ENCODE measurements around the gene GMPS.

- no peak for TF ChIP-seq POLR2AphosphoS5 (IDR thresholded peaks at IDR 0.05)
- TF ChIP-seq CTCF (IDR thresholded peaks at IDR 0.05): no peak
Measured at GRCh38 chr3:155869691-155870090, 759 bp upstream of the GMPS start.
